Caki2 (cell line): Measurements from ENCODE around the gene KRTAP9-4. TPM values are rescaled to one million over a fixed set of nuclear protein-coding genes. Genes with fewer than 3 reads are reported as not detected.

ENCODE experiments used
- total RNA-seq: library from RNA; depleted of rRNA; stranded (reverse); fragments of >200 nt; shearing (Covaris generic); gene quantifications from 2 replicates; pipeline ENCODE4 v1.2.3, GENCODE V29; 2014; ENCODE audit warnings: low replicate concordance; rRNA removed

Gene KRTAP9-4
- total RNA-seq, 1 experiment from 2014 or later, result not detected

Other genes with a start within 250 kb of the KRTAP9-4 start
- gene KRTAP3-2, start 249.8 kb upstream of the KRTAP9-4 start, total RNA-seq, result not detected in 2 replicates
- not detected in 2 replicates for gene KRTAP3-1, start 240.6 kb upstream of the KRTAP9-4 start, total RNA-seq
- gene KRTAP1-5, start 222.5 kb upstream of the KRTAP9-4 start, total RNA-seq, result not detected in 2 replicates
- gene KRTAP1-4, start 219.5 kb upstream of the KRTAP9-4 start, total RNA-seq, result not detected in 2 replicates
- not detected in 2 replicates for gene KRTAP1-3, start 214.8 kb upstream of the KRTAP9-4 start, total RNA-seq
- not detected in 2 replicates for gene KRTAP1-1, start 208.2 kb upstream of the KRTAP9-4 start, total RNA-seq
- gene KRTAP2-1, start 202.4 kb upstream of the KRTAP9-4 start, total RNA-seq, result not detected in 2 replicates
- gene KRTAP2-2, start 194.5 kb upstream of the KRTAP9-4 start, total RNA-seq, result not detected in 2 replicates
- gene KRTAP2-3, start 189.6 kb upstream of the KRTAP9-4 start, total RNA-seq, result not detected in 2 replicates
- not detected in 2 replicates for gene KRTAP2-4, start 183.8 kb upstream of the KRTAP9-4 start, total RNA-seq
- not detected in 2 replicates for gene KRTAP4-7, start 165.5 kb upstream of the KRTAP9-4 start, total RNA-seq
- not detected in 2 replicates for gene KRTAP4-8, start 151.5 kb upstream of the KRTAP9-4 start, total RNA-seq
- gene KRTAP4-16, start 147.5 kb upstream of the KRTAP9-4 start, total RNA-seq, result not detected in 2 replicates
- not detected in 2 replicates for gene KRTAP4-9, start 144.3 kb upstream of the KRTAP9-4 start, total RNA-seq
- not detected in 2 replicates for gene KRTAP4-11, start 131.3 kb upstream of the KRTAP9-4 start, total RNA-seq
- not detected in 2 replicates for gene KRTAP4-12, start 125.5 kb upstream of the KRTAP9-4 start, total RNA-seq
- not detected in 2 replicates for gene KRTAP4-6, start 109.1 kb upstream of the KRTAP9-4 start, total RNA-seq
- gene KRTAP4-5, start 99.9 kb upstream of the KRTAP9-4 start, total RNA-seq, result not detected in 2 replicates
- not detected in 2 replicates for gene KRTAP4-4, start 88.9 kb upstream of the KRTAP9-4 start, total RNA-seq
- not detected in 2 replicates for gene KRTAP4-3, start 81.5 kb upstream of the KRTAP9-4 start, total RNA-seq
- not detected in 2 replicates for gene KRTAP4-2, start 71.5 kb upstream of the KRTAP9-4 start, total RNA-seq
- gene KRTAP4-1, start 64.8 kb upstream of the KRTAP9-4 start, total RNA-seq, result not detected in 2 replicates
- not detected in 2 replicates for gene KRTAP9-1, start 59.8 kb upstream of the KRTAP9-4 start, total RNA-seq
- gene KRTAP9-2, start 23.0 kb upstream of the KRTAP9-4 start, total RNA-seq, result not detected in 2 replicates
- not detected in 2 replicates for gene KRTAP9-3, start 17.2 kb upstream of the KRTAP9-4 start, total RNA-seq
- not detected in 2 replicates for gene KRTAP9-8, start 11.7 kb upstream of the KRTAP9-4 start, total RNA-seq
- not detected in 2 replicates for gene KRTAP9-9, start 5.7 kb downstream of the KRTAP9-4 start, total RNA-seq
- gene KRTAP9-6, start 15.7 kb downstream of the KRTAP9-4 start, total RNA-seq, result not detected in 2 replicates
- not detected in 2 replicates for gene KRTAP9-7, start 26.0 kb downstream of the KRTAP9-4 start, total RNA-seq
- not detected in 2 replicates for gene KRTAP29-1, start 53.2 kb downstream of the KRTAP9-4 start, total RNA-seq
- gene KRTAP16-1, start 59.6 kb downstream of the KRTAP9-4 start, total RNA-seq, result not detected in 2 replicates
- not detected in 2 replicates for gene KRTAP17-1, start 66.0 kb downstream of the KRTAP9-4 start, total RNA-seq
- gene KRT33A, start 101.1 kb downstream of the KRTAP9-4 start, total RNA-seq, result not detected in 2 replicates
- gene KRT33B, start 120.1 kb downstream of the KRTAP9-4 start, total RNA-seq, result not detected in 2 replicates
- 0.20 TPM in 1 of 2 replicates, not detected in the other for gene KRT34, start 132.6 kb downstream of the KRTAP9-4 start, total RNA-seq
- not detected in 2 replicates for gene KRT31, start 147.9 kb downstream of the KRTAP9-4 start, total RNA-seq
- not detected in 2 replicates for gene KRT37, start 174.9 kb downstream of the KRTAP9-4 start, total RNA-seq
- gene KRT38, start 191.3 kb downstream of the KRTAP9-4 start, total RNA-seq, result not detected in 2 replicates
- gene KRT32, start 217.7 kb downstream of the KRTAP9-4 start, total RNA-seq, result not detected in 2 replicates
- not detected in 2 replicates for gene KRT35, start 231.5 kb downstream of the KRTAP9-4 start, total RNA-seq
- not detected in 2 replicates for gene KRT36, start 240.2 kb downstream of the KRTAP9-4 start, total RNA-seq